Dendritic cell treated with granulocyte-macrophage colony-stimulating factor and Interleukin-4, amounts not matched to agents 40 ng/mL and 50 ng/mL, for 4 days (primary cell): ENCODE results near the gene SSNA1.

Experiments
- H3K27ac Mint-ChIP-seq: one replicate; pipeline ENCODE4 v1.8.0; 2022; ENCODE audit warnings: mild to moderate bottlenecking, mixed read lengths
- H3K27me3 Mint-ChIP-seq: one replicate; pipeline ENCODE4 v1.8.0; 2022; ENCODE audit warnings: mild to moderate bottlenecking, mixed read lengths
- H3K36me3 Mint-ChIP-seq: one replicate; pipeline ENCODE4 v1.8.0; 2022; ENCODE audit warnings: low read depth, mixed read lengths
- H3K4me1 Mint-ChIP-seq: one replicate; pipeline ENCODE4 v1.8.0; 2022; ENCODE audit warnings: low read depth, mixed read lengths
- H3K4me3 Mint-ChIP-seq: one replicate; pipeline ENCODE4 v1.8.0; 2022; ENCODE audit warnings: mild to moderate bottlenecking, moderate library complexity, mixed read lengths
- H3K9me3 Mint-ChIP-seq: one replicate; pipeline ENCODE4 v1.8.0; 2022; ENCODE audit warnings: mixed read lengths
- intact Hi-C: fragments of 100-400 bp; cut with micrococcal nuclease; formaldehyde crosslinking; loops from one replicate; pipeline ENCODE4 v1.15.0; 2022

The SSNA1 gene

GRCh38 chr9:137191691-137192447, 3.4 kb downstream of the SSNA1 start:
- no peak overlapping the region for H3K27ac Mint-ChIP-seq
- no peaks in the 10 kb centered on the region for H3K27me3 Mint-ChIP-seq
- H3K4me3 Mint-ChIP-seq: no peak overlapping the region

GRCh38 chr9:137192448-137192780, 3.9 kb downstream of the SSNA1 start:
- H3K27ac Mint-ChIP-seq: no peak overlapping the region
- peaks cover 77% of the 10 kb centered on the region for H3K36me3 Mint-ChIP-seq
- intact Hi-C loops: no loop called here
- no peak overlapping the region for H3K4me3 Mint-ChIP-seq
- H3K9me3 Mint-ChIP-seq: no peaks in the 10 kb centered on the region
- H3K4me1 Mint-ChIP-seq: peaks cover 63% of the 10 kb centered on the region
- H3K27me3 Mint-ChIP-seq: no peaks in the 10 kb centered on the region

More at GRCh38 chr9:137191691-137192447, 3.4 kb downstream of the SSNA1 start:
- H3K4me1 Mint-ChIP-seq: peaks cover 63% of the 10 kb centered on the region
- peaks cover 74% of the 10 kb centered on the region for H3K36me3 Mint-ChIP-seq
- no peaks in the 10 kb centered on the region for H3K9me3 Mint-ChIP-seq
- intact Hi-C loops: no loop called here

DNA sequence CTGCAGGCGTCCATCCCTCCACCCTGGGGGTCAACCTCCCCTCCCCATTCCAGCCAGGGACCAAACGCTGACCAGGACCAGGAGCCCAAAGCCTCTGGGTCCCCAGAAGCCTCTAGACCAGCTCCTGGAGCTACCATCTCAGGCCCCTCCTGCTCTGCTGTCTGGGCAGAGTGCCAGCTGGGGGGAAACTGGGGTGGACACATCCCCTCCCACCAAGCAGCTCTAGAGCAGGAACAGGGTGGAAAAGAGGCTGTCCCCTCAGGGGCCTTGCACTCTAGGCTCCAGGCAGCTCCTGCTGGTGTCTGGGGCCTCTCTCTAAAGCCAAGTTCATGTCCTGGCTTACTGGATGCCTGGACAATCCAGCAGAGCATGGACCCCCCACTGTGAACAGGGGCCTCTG, 4.4 kb downstream of the SSNA1 start:
- H3K27me3 Mint-ChIP-seq: no peaks in the 10 kb centered on the region
- intact Hi-C loops: no loop called here
- H3K9me3 Mint-ChIP-seq: no peaks in the 10 kb centered on the region
- H3K36me3 Mint-ChIP-seq: peaks cover 72% of the 10 kb centered on the region
- no peak overlapping the region for H3K4me3 Mint-ChIP-seq
- peaks cover 63% of the 10 kb centered on the region for H3K4me1 Mint-ChIP-seq
- H3K27ac Mint-ChIP-seq: no peak overlapping the region

- H3K9me3 Mint-ChIP-seq: no peaks in the 10 kb centered on the region
- no peaks in the 10 kb centered on the region for H3K27me3 Mint-ChIP-seq
- intact Hi-C loops: no loop called here
- H3K27ac Mint-ChIP-seq: no peak overlapping the region
- no peak overlapping the region for H3K4me3 Mint-ChIP-seq
- peaks cover 68% of the 10 kb centered on the region for H3K36me3 Mint-ChIP-seq
- peaks cover 71% of the 10 kb centered on the region for H3K4me1 Mint-ChIP-seq
Observed at GRCh38 chr9:137193771-137194170, 5.3 kb downstream of the SSNA1 start.

DNA sequence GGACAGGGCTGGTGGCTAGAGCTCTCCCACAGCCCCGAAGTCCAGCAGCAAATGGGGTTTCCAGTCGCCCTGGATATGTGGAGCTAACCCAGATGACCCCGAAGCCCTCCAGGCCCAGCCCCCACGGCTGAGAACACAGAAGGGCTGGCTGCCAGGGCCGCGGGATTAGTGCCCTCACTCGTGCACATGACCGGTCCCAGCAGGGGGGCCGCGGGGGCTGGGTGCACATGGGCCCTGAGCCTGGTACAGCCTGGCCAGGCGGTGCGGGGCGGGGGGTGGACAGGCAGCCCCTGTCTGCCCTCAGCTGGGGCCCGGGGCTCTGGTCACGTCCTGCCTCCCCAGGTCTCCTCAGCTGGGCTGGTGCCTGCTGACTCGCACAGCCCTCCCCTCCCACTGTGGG, 5.9 kb downstream of the SSNA1 start:
- Mint-ChIP-seq H3K27ac (no peak overlapping the region), H3K4me1 (peaks cover 72% of the 10 kb centered on the region), H3K4me3 (no peak overlapping the region), H3K36me3 (peaks cover 64% of the 10 kb centered on the region), H3K27me3 (no peaks in the 10 kb centered on the region), H3K9me3 (no peaks in the 10 kb centered on the region)
- intact Hi-C loops: no loop called here

- Mint-ChIP-seq H3K4me1 (peaks cover 71% of the 10 kb centered on the region), H3K27ac (no peak overlapping the region), H3K27me3 (no peaks in the 10 kb centered on the region), H3K4me3 (no peak overlapping the region), H3K36me3 (peaks cover 64% of the 10 kb centered on the region), H3K9me3 (no peaks in the 10 kb centered on the region)
- intact Hi-C loops: no loop called here
Observed at GRCh38 chr9:137194909-137195308, 6.4 kb downstream of the SSNA1 start.

- Mint-ChIP-seq H3K27ac (no peak overlapping the region), H3K4me1 (peaks cover 63% of the 10 kb centered on the region), H3K36me3 (peaks cover 57% of the 10 kb centered on the region), H3K4me3 (no peak overlapping the region), H3K27me3 (no peaks in the 10 kb centered on the region), H3K9me3 (no peaks in the 10 kb centered on the region)
- intact Hi-C loops: no loop called here
Observed at GRCh38 chr9:137195525-137196220, 7.2 kb downstream of the SSNA1 start.

DNA sequence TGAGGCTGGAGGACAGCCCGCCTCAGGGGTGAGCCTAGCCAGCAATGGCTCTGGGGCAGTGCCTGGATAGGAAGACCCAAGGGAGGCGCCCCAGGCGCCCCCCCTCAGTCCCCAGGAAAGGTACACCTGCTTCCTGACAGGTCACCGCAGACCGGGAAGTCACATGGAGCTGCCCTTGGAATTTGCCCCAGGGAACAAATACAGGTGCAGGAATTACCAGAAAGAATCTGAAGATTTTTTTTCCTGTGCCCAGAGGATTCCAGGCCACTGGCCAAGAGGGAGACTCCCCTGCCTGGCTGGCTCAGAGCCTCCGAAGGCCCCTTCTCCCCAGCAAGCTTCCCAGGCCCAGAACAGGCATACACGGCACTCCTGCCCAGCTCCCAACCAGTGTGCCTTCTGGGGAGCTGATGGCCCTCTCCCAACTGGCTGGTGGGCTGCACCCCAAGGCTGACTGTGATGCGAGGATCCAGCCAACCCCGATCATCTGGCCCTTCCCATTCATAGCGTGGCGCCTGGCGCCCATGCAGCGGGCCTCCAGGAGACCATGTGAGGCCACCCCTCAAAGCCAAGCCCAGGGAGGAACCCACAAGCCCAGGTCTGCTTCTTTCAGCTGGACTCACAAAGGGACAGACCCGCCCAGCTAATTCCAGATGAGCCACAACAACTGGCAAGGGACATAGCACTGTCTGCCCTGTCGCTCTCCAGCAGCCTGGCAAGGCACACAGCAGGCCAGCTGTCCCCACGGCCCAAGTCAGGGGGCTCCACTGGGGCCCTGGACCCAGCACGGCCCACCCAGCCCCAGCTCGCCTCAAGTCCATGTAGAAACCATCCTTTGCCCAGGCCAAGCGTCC, 9.8 kb downstream of the SSNA1 start:
- peak overlapping the region; percentile 48 for H3K27ac Mint-ChIP-seq
- peaks cover 40% of the 10 kb centered on the region for H3K36me3 Mint-ChIP-seq
- intact Hi-C loops: no loop called here
- no peaks in the 10 kb centered on the region for H3K9me3 Mint-ChIP-seq
- H3K27me3 Mint-ChIP-seq: no peaks in the 10 kb centered on the region
- H3K4me3 Mint-ChIP-seq: peak overlapping the region; percentile 86
- peaks cover 69% of the 10 kb centered on the region for H3K4me1 Mint-ChIP-seq

- Mint-ChIP-seq H3K36me3 (peaks cover 40% of the 10 kb centered on the region), H3K9me3 (no peaks in the 10 kb centered on the region), H3K4me1 (peaks cover 68% of the 10 kb centered on the region), H3K27ac (peak overlapping the region; percentile 74), H3K4me3 (peak overlapping the region; percentile 86), H3K27me3 (no peaks in the 10 kb centered on the region)
- intact Hi-C loops: no loop called here
Observed at GRCh38 chr9:137198902-137199283, 10.4 kb downstream of the SSNA1 start.

DNA sequence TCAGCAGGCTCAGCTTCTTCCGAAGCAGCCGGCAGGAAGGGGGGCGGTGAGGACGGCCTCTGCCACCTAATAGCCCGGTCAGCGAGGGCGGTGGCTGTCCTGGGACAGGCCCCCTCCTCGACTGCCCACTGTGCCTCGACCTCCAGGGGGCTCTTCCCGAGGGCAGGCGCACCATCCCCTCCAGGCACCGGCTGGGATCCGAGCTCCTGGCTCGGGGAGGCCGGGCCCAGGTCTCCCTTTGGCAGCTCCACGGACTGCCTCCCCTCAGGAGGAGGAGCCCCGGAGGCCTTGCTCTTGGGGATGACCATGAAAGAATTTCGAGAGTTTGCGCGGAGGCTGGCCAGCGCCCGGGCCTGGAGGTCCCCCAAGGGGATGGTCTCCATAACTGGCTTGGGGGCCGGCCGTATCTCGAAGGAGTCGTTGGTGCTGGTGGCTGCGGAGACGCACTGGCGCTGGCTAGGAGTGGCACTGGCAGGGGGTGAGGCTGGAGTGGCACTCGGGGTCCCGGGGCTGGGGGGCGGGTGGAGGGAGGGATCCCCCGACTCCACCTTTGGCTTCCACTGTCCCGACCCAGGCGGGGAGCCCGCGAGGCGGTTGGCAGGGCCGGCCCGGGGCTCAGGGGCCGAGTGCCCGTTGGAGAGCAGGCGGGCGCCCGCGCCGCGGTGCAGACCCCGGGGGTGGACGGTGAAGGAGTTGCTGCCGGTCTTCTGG, 11.1 kb downstream of the SSNA1 start:
- Mint-ChIP-seq H3K27ac (peak overlapping the region; percentile 74), H3K4me1 (peaks cover 73% of the 10 kb centered on the region), H3K4me3 (peak overlapping the region; percentile 86), H3K9me3 (no peaks in the 10 kb centered on the region), H3K36me3 (peaks cover 40% of the 10 kb centered on the region), H3K27me3 (no peaks in the 10 kb centered on the region)
- intact Hi-C loops: no loop called here

GRCh38 chr9:137200311-137201204, 12.1 kb downstream of the SSNA1 start, which contains the start of gene TPRN:
TPRN (minus strand) TSS chr9:137200741; CDS start chr9:137200711, 30 bp downstream.
- Mint-ChIP-seq H3K4me1 (peaks cover 71% of the 10 kb centered on the region), H3K4me3 (peak within 1 kb of the TSS; percentile 86), H3K27me3 (no peaks in the 10 kb centered on the region), H3K27ac (peak within 1 kb of the TSS; percentile 94), H3K36me3 (peaks cover 41% of the 10 kb centered on the region), H3K9me3 (no peaks in the 10 kb centered on the region)
- intact Hi-C loops: no loop called here

DNA sequence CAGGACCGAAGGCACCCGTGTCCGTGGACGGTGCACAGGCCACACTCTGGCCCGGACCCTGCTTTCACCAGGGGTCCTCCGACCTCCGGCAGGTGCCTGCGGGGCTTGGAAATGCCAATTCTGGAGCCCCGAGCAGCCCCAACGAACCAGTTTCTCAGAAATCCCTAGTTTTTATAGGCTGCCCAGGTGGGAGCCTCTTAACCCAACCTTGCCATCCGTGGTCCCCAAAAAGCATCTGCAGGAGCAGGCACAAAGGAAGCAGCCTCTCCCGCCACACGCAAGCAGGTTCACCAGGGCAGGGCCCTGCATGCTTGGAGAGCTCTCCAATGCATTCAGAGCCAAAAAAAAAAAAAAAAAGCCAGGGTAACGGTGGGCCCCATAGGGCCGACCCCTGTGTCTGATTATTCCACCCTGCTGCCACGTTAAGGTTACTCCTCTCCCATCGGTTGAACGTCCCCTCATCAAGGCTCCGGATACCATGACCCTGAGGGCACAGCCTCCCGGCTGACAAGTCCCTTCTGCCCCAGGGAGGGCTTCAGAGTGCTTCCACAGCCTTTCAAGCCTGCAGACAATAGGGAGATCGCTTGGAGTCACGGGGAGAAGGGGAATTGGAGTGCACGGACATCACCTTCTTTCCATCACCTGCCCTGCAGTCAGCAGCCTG, 12.9 kb downstream of the SSNA1 start:
- Mint-ChIP-seq H3K27me3 (no peaks in the 10 kb centered on the region), H3K9me3 (no peaks in the 10 kb centered on the region), H3K4me1 (peaks cover 76% of the 10 kb centered on the region), H3K36me3 (peaks cover 41% of the 10 kb centered on the region), H3K4me3 (peak overlapping the region; percentile 78), H3K27ac (peak overlapping the region; percentile 94)
- intact Hi-C loops: no loop called here
